ENCODE data around the gene EFNA5.
"Not testable (repeated sequence)": the region's sequence is repeated elsewhere in the genome, so short reads cannot be mapped to it uniquely, and the experiment has no call there.

Gene EFNA5

GRCh38 chr5:107450531-107450930 lies 220.2 kb downstream of the EFNA5 start:
- no peak for DNase-seq

- no peak for DNase-seq
These were observed 221.4 kb downstream of the EFNA5 start for GRCh38 chr5:107449369-107449768.

- no peak for DNase-seq
These were observed 223.2 kb downstream of the EFNA5 start for GRCh38 chr5:107447587-107447986.

- no peak for DNase-seq
These were observed 223.8 kb downstream of the EFNA5 start for GRCh38 chr5:107446972-107447371.

- DNase-seq, result no peak
These were observed 226.4 kb downstream of the EFNA5 start for GRCh38 chr5:107444300-107444699.

- no peak for DNase-seq
These were observed 226.8 kb downstream of the EFNA5 start for GRCh38 chr5:107443897-107444296.

- no peak for DNase-seq
These were observed 228.3 kb downstream of the EFNA5 start for GRCh38 chr5:107442452-107442851.

- no peak for DNase-seq
These were observed 230.9 kb downstream of the EFNA5 start for GRCh38 chr5:107439832-107440231.

GRCh38 chr5:107437986-107438510 lies 232.7 kb downstream of the EFNA5 start:
- DNase-seq, result no peak

GRCh38 chr5:107437154-107437553 lies 233.6 kb downstream of the EFNA5 start:
- DNase-seq, result no peak

- no peak for DNase-seq
These were observed 234.5 kb downstream of the EFNA5 start for GRCh38 chr5:107436201-107436600.

GRCh38 chr5:107435061-107435460 lies 235.7 kb downstream of the EFNA5 start:
- DNase-seq, result no peak

GRCh38 chr5:107433646-107434045 lies 237.1 kb downstream of the EFNA5 start:
- DNase-seq, result not testable (repeated sequence)

GRCh38 chr5:107431998-107432397 lies 238.7 kb downstream of the EFNA5 start:
- DNase-seq, result no peak

- no peak for DNase-seq
These were observed 239.2 kb downstream of the EFNA5 start for GRCh38 chr5:107431536-107431935.

GRCh38 chr5:107430071-107430625 lies 240.6 kb downstream of the EFNA5 start:
- DNase-seq, result no peak

GRCh38 chr5:107428303-107428813 lies 242.4 kb downstream of the EFNA5 start:
- DNase-seq, result no peak

GRCh38 chr5:107426872-107427271 lies 243.9 kb downstream of the EFNA5 start:
- no peak for DNase-seq

GRCh38 chr5:107426209-107426608 lies 244.5 kb downstream of the EFNA5 start:
- DNase-seq, result no peak

- DNase-seq, result no peak
These were observed 245.2 kb downstream of the EFNA5 start for GRCh38 chr5:107425541-107426031.

- DNase-seq, result no peak
These were observed 246.2 kb downstream of the EFNA5 start for GRCh38 chr5:107424491-107424890.

- no peak for DNase-seq
These were observed 248.2 kb downstream of the EFNA5 start for GRCh38 chr5:107422494-107422893.

GRCh38 chr5:107419498-107419897 lies 251.2 kb downstream of the EFNA5 start:
- no peak for DNase-seq

GRCh38 chr5:107418902-107419301 lies 251.8 kb downstream of the EFNA5 start:
- no peak for DNase-seq

GRCh38 chr5:107418071-107418470 lies 252.7 kb downstream of the EFNA5 start:
- DNase-seq, result no peak
